Endothelial cell of umbilical vein (primary cell): ENCODE data around the gene HYI. TPM values are rescaled to one million over a fixed set of nuclear protein-coding genes. Genes with fewer than 3 reads are reported as not detected.

Experiments used
- BruUV-seq: library from RNA; stranded (reverse); fragments of 400-500 nt; replicated peaks from 2 replicates; lab custom pipeline; 2021; lab: Mats Ljungman, UMichigan
- CTCF ChIA-PET: fragments of 300-600, 350-600 bp; sonication (Branson Sonifier 250); formaldehyde crosslinking; loops from one replicate; lab custom pipeline; 2021; ENCODE audit warnings: antibody characterized with exemption, inconsistent platforms; lab: Charles Lee
- POLR2A ChIA-PET: fragments of 300-600, 350-600 bp; sonication (Branson Sonifier 250); formaldehyde crosslinking; loops from one replicate; lab custom pipeline; 2021; ENCODE audit warnings: antibody characterized with exemption, inconsistent platforms; lab: Charles Lee
- DNase-seq: peaks from one replicate; pipeline ENCODE4 v3.0.0-alpha.2; 2011; ENCODE audit warnings: low read depth, low spot score
- FAIRE-seq: peaks from 2 replicates; lab custom pipeline; 2011; peaks lifted over from hg19 to GRCh38; lab: Jason Lieb, UNC
- H2AFZ ChIP-seq: 2 replicates; pipeline ENCODE4 v1.6.0; 2012; ENCODE audit warnings: low read depth, low read length, control low read depth, inconsistent platforms
- H3K27ac ChIP-seq: 2 replicates; pipeline ENCODE4 v1.5.1; 2011; ENCODE audit warnings: low read depth, mild to moderate bottlenecking, control low read depth, low read length, moderate library complexity; ENCODE audit not compliant: insufficient read depth
- H3K27me3 ChIP-seq, 2 experiments: 2 replicates each; pipeline versions ENCODE4 v1.6.0 to v1.6.1; 2011; ENCODE audit warnings: low read length in 2 of 2, mixed read lengths in 1 of 2; ENCODE audit not compliant: control insufficient read depth in 2 of 2, insufficient read depth in 2 of 2
- H3K36me3 ChIP-seq, 2 experiments: 2 replicates in 1 of 2; 3 replicates in 1 of 2; pipeline ENCODE4 v1.5.1; 2011; ENCODE audit warnings: low read length in 2 of 2, mild to moderate bottlenecking in 1 of 2, moderate library complexity in 1 of 2; ENCODE audit not compliant: control insufficient read depth in 2 of 2, insufficient read depth in 2 of 2; ENCODE audit errors: extremely low read depth in 1 of 2
- H3K4me1 ChIP-seq: 3 replicates; pipeline ENCODE4 v1.5.1; 2011; ENCODE audit warnings: mild to moderate bottlenecking, low read length; ENCODE audit not compliant: control insufficient read depth, insufficient read depth; ENCODE audit errors: extremely low read depth
- H3K4me2 ChIP-seq: 2 replicates; pipeline ENCODE4 v1.6.1; 2011; ENCODE audit warnings: low read length, control low read depth, mixed read lengths; ENCODE audit not compliant: insufficient read depth
- H3K4me3 ChIP-seq, 3 experiments: fragments of 200-600 bp in 1 of 3; sonication (generic), shearing (Covaris generic) in 1 of 3; replicated peaks in 1 of 3; 2 replicates each; pipeline ENCODE4 v1.5.1; 2011 to 2016; ENCODE audit warnings: control low read depth in 3 of 3, low read length in 3 of 3, mild to moderate bottlenecking in 2 of 3, inconsistent platforms in 1 of 3, low read depth in 1 of 3, moderate library complexity in 1 of 3; ENCODE audit not compliant: insufficient read depth in 1 of 3
- H3K79me2 ChIP-seq: 2 replicates; pipeline ENCODE4 v1.6.0; 2012; ENCODE audit warnings: low read length, inconsistent platforms; ENCODE audit not compliant: control insufficient read depth, insufficient read depth
- H3K9ac ChIP-seq: replicated peaks from 2 replicates; pipeline ENCODE3; 2011; ENCODE audit warnings: low read length, control low read depth; ENCODE audit not compliant: insufficient read depth; ENCODE audit errors: extremely low read depth
- H3K9me1 ChIP-seq: replicated peaks from 3 replicates; pipeline ENCODE4 v1.6.0; 2011; ENCODE audit warnings: mild to moderate bottlenecking, low read length; ENCODE audit not compliant: control insufficient read depth, insufficient read depth; ENCODE audit errors: extremely low read depth
- H3K9me3 ChIP-seq: replicated peaks from 2 replicates; pipeline ENCODE4 v1.5.1; 2012; ENCODE audit warnings: low read length, inconsistent platforms; ENCODE audit not compliant: control insufficient read depth, insufficient read depth
- H4K20me1 ChIP-seq: replicated peaks from 2 replicates; pipeline ENCODE3; 2011; ENCODE audit warnings: mild to moderate bottlenecking, low read length; ENCODE audit not compliant: control insufficient read depth, insufficient read depth; ENCODE audit errors: extremely low read depth
- EZH2 ChIP-seq: IDR thresholded peaks from 2 replicates; pipeline ENCODE4 v1.6.1; 2012; ENCODE audit warnings: borderline replicate concordance, low read depth, mild to moderate bottlenecking, moderate library complexity, low read length, inconsistent platforms; ENCODE audit not compliant: severe bottlenecking
- FOS ChIP-seq: IDR thresholded peaks from 2 replicates; pipeline ENCODE4 v1.6.1; 2011; ENCODE audit warnings: mild to moderate bottlenecking, low read length, moderate library complexity, borderline replicate concordance; ENCODE audit not compliant: insufficient read depth
- GATA2 ChIP-seq: IDR thresholded peaks from 2 replicates; pipeline ENCODE4 v1.7.0; 2011; ENCODE audit warnings: low read depth, mild to moderate bottlenecking, moderate library complexity, mixed read lengths, low read length; ENCODE audit not compliant: insufficient read length, insufficient read depth
- JUN ChIP-seq: IDR thresholded peaks from 2 replicates; pipeline ENCODE4 v1.6.1; 2011; ENCODE audit warnings: borderline replicate concordance, low read depth; ENCODE audit not compliant: insufficient read length, insufficient read depth
- MYC ChIP-seq: IDR thresholded peaks from one replicate; pipeline ENCODE4 v1.6.1; 2011; ENCODE audit warnings: mild to moderate bottlenecking, low read depth, low read length
- POLR2A ChIP-seq: IDR thresholded peaks from 2 replicates; pipeline ENCODE4 v1.6.1; 2012; ENCODE audit warnings: low read depth, mild to moderate bottlenecking, control low read depth, low read length
- POLR2AphosphoS5 ChIP-seq: IDR thresholded peaks from 2 replicates; pipeline ENCODE4 v1.6.1; 2012; ENCODE audit warnings: low read depth, mild to moderate bottlenecking, control low read depth, low read length, moderate library complexity; ENCODE audit not compliant: insufficient read depth
- dilution Hi-C: fragments of 300-500 bp; cut with MboI; formaldehyde crosslinking; loops from one replicate; pipeline ENCODE4 v1.15.0; 2019; ENCODE audit warnings: low sequenced_read_pairs; ENCODE audit not compliant: extremely low pct_ligation_motif_present
- intact Hi-C: fragments of 100-400 bp; cut with micrococcal nuclease; formaldehyde crosslinking; loops from one replicate; pipeline ENCODE4 v1.10.0; 2022
- polyA plus RNA-seq, 4 experiments: library from polyadenylated mRNA; depleted of rRNA in 3 of 4; stranded (reverse) in 3 of 4; unstranded in 1 of 4; fragments of >200 nt; gene quantifications; 2 replicates each; pipeline versions ENCODE4 v1.2.1 to v1.2.3, GENCODE V29; 2011 to 2012; ENCODE audit warnings: missing spikeins in 1 of 4
- total RNA-seq: library from RNA; stranded (reverse); gene quantifications from 2 replicates; pipeline ENCODE4 v1.2.3, GENCODE V29; 2021
- TF ChIP-seq, protein P1 (sequence below), 2 donors: IDR thresholded peaks; 1 replicate in 1 of 2; 2 replicates in 1 of 2; pipeline ENCODE4 v1.5.1; 2011; ENCODE audit warnings: low read length in 2 of 2, mild to moderate bottlenecking in 2 of 2, moderate library complexity in 2 of 2, control low read depth in 1 of 2, inconsistent platforms in 1 of 2, low read depth in 1 of 2; ENCODE audit not compliant: insufficient read depth in 1 of 2; ENCODE audit errors: extremely low read depth in 1 of 2
- TF ChIP-seq, protein P2 (sequence below): IDR thresholded peaks from 2 replicates; pipeline ENCODE4 v1.6.1; 2011; ENCODE audit not compliant: insufficient read depth, insufficient read length

HYI gene
- total and polyA plus RNA-seq, 2 donors (not counting 3 experiments of a cell fraction or from before 2014, with no cell fraction given), result 324 to 342 TPM

DNA sequence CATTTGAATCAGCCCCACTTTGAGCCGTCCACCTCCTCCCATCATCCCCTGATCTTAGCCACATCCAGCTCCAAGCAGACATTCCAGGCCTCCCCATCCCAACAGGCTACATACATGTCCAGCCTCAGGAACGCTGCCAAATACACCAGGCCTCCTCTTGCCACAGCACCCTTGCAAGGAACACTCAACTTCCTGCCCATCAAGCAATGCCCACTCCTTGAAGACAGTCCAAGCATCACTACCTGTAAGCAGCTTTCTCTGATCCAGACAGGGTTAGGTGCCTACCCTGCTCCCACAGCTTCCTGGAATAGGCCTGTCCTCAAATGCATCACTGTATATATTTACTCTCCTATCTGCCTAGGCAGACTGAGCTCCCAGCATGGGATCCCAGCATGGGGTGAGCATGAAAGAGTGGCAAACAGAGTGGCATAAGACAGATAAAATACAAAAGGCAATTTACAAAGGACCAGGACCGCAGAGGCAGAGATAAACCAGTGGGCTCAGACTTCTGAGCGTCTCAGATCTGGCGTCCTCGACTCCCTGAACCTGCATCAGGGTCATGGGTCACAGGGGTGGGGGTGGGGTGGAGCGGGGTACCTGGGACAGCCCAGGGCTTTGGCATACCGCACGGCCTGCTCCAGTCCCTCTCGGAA is 816 bp downstream of the HYI start:
- TF ChIP-seq POLR2AphosphoS5, result no peak
- TF ChIP-seq JUN, result no peak
- H3K9ac ChIP-seq, result peak overlapping the region; percentile 75
- BruUV-seq, result TSS peak; percentile 46
- FAIRE-seq, result peak; percentile 81
- peak; percentile 55 for DNase-seq
- H3K9me1 ChIP-seq, result no peaks in the 10 kb centered on the region
- H3K27me3 ChIP-seq, result no peaks in the 10 kb centered on the region
- H3K79me2 ChIP-seq, result peaks cover 26% of the 10 kb centered on the region
- H3K4me2 ChIP-seq, result peak overlapping the region; percentile 88
- H3K9me3 ChIP-seq, result no peaks in the 10 kb centered on the region
- H2AFZ ChIP-seq, result no peak overlapping the region
- peak overlapping the region; percentile 52 to 78 (median 67) for H3K4me3 ChIP-seq
- dilution Hi-C loops, result no loop called here
- peaks cover 18 to 38% of the 10 kb centered on the region in 2 experiments for H3K36me3 ChIP-seq
- H4K20me1 ChIP-seq, result no peaks in the 10 kb centered on the region
- intact Hi-C loops, result no loop called here
- CTCF ChIA-PET, result interaction anchor here (0.8 to 2.5 kb wide), 5 partner anchors 8 to 226 kb away, joined by 3 to 12 read pairs (median 5); partner anchors contain the start of gene PTPRF
- POLR2A ChIA-PET, result interaction anchor here (0.6 to 0.7 kb wide), 2 partner anchors 94 to 214 kb away, joined by 4 to 5 read pairs; no protein-coding TSS in a partner anchor
- peaks cover 43% of the 10 kb centered on the region for H3K4me1 ChIP-seq
- peak overlapping the region; percentile 60 for H3K27ac ChIP-seq

DNA sequence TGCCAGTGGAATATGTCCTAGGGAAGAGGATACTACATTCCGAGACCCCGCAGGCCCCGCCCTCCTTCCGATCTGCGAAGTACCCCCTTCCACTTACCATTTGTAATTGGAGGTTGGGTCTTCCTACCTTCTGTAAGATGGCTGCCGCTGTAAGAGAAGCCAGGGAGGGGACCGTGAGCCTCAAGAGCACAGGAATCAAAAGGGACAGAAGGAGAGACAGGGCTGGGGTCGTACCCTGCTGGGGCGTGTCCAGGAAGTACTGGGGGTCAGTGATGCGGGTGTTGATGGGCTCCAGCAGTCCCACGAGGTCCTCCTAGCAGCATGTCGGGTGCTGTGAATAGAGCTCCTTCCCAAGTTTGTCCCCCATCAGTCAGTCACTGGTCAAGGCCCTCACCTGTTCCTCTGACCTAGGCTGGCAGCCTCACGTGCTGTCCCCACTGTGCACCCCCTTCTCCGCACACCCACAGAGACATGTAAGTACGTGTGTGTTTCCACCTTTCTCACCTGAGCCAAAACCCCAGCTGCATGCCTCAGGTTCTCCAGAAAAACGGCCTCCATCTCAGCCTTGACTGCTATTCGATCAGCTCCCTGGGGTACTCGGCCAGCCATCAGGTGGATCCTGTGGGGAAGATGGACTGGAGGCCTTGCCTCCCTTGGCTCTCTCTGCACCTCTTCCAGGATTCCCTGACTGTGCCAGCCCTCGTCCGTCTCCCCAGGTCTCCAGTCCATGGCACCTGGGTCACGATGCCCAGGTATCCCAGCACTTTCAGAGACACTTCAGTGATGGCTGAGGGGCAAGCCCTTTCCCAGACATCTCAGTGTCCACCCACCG is 1.8 kb downstream of the HYI start:
- H3K4me2 ChIP-seq, result peak overlapping the region; percentile 88
- H3K36me3 ChIP-seq, result peaks cover 18 to 48% of the 10 kb centered on the region in 2 experiments

More for the DNA sequence above, 1.8 kb downstream of the HYI start:
- DNase-seq (no peak), FAIRE-seq (peak; percentile 48)
- no TSS peak for BruUV-seq
- peaks cover 26% of the 10 kb centered on the region for H3K79me2 ChIP-seq
- H3K4me3 ChIP-seq, result peak overlapping the region in 2 of 3 experiments; percentile 67 to 78
- H4K20me1 ChIP-seq, result no peaks in the 10 kb centered on the region
- ChIA-PET CTCF (interaction anchor here (1.2 to 1.7 kb wide), 3 partner anchors 15 to 225 kb away, joined by 3 to 6 read pairs (median 5); no protein-coding TSS in a partner anchor), POLR2A (no interaction called here)
- intact Hi-C loops, result no loop called here
- TF ChIP-seq EZH2 (no peak), POLR2AphosphoS5 (peak; percentile 21), POLR2A (peak; percentile 63), MYC (no peak), GATA2 (no peak), FOS (no peak), JUN (no peak)
- TF ChIP-seq, protein P1, sequence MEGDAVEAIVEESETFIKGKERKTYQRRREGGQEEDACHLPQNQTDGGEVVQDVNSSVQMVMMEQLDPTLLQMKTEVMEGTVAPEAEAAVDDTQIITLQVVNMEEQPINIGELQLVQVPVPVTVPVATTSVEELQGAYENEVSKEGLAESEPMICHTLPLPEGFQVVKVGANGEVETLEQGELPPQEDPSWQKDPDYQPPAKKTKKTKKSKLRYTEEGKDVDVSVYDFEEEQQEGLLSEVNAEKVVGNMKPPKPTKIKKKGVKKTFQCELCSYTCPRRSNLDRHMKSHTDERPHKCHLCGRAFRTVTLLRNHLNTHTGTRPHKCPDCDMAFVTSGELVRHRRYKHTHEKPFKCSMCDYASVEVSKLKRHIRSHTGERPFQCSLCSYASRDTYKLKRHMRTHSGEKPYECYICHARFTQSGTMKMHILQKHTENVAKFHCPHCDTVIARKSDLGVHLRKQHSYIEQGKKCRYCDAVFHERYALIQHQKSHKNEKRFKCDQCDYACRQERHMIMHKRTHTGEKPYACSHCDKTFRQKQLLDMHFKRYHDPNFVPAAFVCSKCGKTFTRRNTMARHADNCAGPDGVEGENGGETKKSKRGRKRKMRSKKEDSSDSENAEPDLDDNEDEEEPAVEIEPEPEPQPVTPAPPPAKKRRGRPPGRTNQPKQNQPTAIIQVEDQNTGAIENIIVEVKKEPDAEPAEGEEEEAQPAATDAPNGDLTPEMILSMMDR (IDR thresholded peaks at IDR 0.05; ENCODE audit: extremely low read depth in 1 of 2, insufficient read depth in 1 of 2, low read depth in 1 of 2, low read length in 2 of 2), result no peak
- TF ChIP-seq, protein P2, sequence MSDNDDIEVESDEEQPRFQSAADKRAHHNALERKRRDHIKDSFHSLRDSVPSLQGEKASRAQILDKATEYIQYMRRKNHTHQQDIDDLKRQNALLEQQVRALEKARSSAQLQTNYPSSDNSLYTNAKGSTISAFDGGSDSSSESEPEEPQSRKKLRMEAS, result no peak
- peaks cover 43% of the 10 kb centered on the region for H3K4me1 ChIP-seq
- H3K9me3 ChIP-seq, result no peaks in the 10 kb centered on the region
- H2AFZ ChIP-seq, result no peak overlapping the region
- no peaks in the 10 kb centered on the region for H3K27me3 ChIP-seq
- no peak overlapping the region for H3K9ac ChIP-seq
- no peak overlapping the region for H3K27ac ChIP-seq
- no peaks in the 10 kb centered on the region for H3K9me1 ChIP-seq
- dilution Hi-C loops, result no loop called here
